Spinal cord (tissue), 10 donors: ENCODE measurements around the gene NUTM2E. TPM values are rescaled to one million over a fixed set of nuclear protein-coding genes. Genes with fewer than 3 reads are reported as not detected.
"Not testable (repeated sequence)": the region's sequence is repeated elsewhere in the genome, so short reads cannot be mapped to it uniquely, and the experiment has no call there.

Experiments used
- DNase-seq, 6 donors: peaks; one replicate each; pipeline versions ENCODE4 v3.0.0 to v3.0.0-alpha.2; 2013 to 2015; ENCODE audit warnings: low spot score in 6 of 6, low read depth in 4 of 6
- H3K27ac ChIP-seq: one replicate; pipeline ENCODE4 v1.5.1; 2013; ENCODE audit warnings: low read depth, low read length, control low read depth
- H3K27me3 ChIP-seq: one replicate; pipeline ENCODE4 v1.6.1; 2013; ENCODE audit warnings: low read length; ENCODE audit not compliant: control insufficient read depth, insufficient read depth
- H3K36me3 ChIP-seq: one replicate; pipeline ENCODE4 v1.6.1; 2013; ENCODE audit warnings: low read length; ENCODE audit not compliant: control insufficient read depth, insufficient read depth
- H3K4me1 ChIP-seq: one replicate; pipeline ENCODE4 v1.6.1; 2013; ENCODE audit warnings: low read length; ENCODE audit not compliant: control insufficient read depth, insufficient read depth
- H3K4me3 ChIP-seq: one replicate; pipeline ENCODE4 v1.5.1; 2013; ENCODE audit warnings: low read depth, low read length, control low read depth
- H3K9me3 ChIP-seq: one replicate; pipeline ENCODE4 v1.6.1; 2013; ENCODE audit warnings: low read length; ENCODE audit not compliant: control insufficient read depth, insufficient read depth
- WGBS: methylation state at CpG from one replicate; pipeline ENCODE4 v1.1.5; 2013; ENCODE audit warnings: missing lambda C conversion rate; ENCODE audit not compliant: insufficient coverage; 5-methylcytosine and 5-hydroxymethylcytosine counted together
- polyA plus RNA-seq, 2 donors: library from polyadenylated mRNA; unstranded; fragments of 120-200 nt; gene quantifications; one replicate each; pipeline ENCODE4 v1.2.1, GENCODE V29; 2013; ENCODE audit not compliant: insufficient read length in 2 of 2
- total RNA-seq, 2 donors: library from RNA; depleted of rRNA in 1 of 2; stranded (reverse); fragments of 120-200 nt in 1 of 2; fragments of >200 nt in 1 of 2; gene quantifications; one replicate each; pipeline versions ENCODE4 v1.2.3 to v1.2.4, GENCODE V29; 2013 to 2014
- donor health status: healthy.

Gene NUTM2E
- total and polyA plus RNA-seq, 4 donors, result 0.35 to 0.88 (median 0.79) TPM; not detected in 1

DNA sequence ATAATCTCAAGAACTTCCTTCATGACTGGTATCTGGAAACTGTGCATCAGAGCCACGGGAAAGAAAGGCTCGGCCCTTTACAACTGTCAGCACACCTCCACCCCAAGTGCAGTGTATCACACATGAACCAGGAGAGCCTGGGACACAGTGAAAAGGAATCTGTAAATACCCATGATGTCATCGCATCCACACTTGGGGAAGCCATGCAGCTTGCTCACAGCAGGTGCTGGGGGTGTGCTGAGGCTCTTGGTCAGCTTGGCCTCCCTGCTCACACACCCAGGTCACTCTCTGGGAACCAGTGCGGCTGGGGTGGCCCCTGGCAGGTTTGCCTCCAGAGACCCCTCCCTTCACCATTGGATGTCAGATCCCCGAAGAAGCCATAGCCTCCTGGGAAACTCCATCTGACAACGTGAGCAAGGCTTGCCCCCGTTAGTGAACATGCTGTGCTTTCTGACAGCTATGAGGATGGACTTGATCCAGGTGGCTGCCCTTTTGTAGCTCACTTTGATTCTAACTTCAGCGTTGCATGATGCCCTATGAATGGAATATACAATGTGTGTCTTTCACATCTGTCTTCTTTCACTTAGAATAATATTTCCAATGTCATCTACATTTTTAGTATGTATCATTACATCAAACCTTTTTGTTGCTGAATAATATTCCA lies 26.8 kb downstream of the NUTM2E start:
- H3K27ac ChIP-seq, H3K36me3 ChIP-seq, DNase-seq, H3K4me1 ChIP-seq, H3K9me3 ChIP-seq, H3K27me3 ChIP-seq, H3K4me3 ChIP-seq: not testable (repeated sequence)
- WGBS, result no CpG with 5 or more reads among the region's 8 CpGs

DNA sequence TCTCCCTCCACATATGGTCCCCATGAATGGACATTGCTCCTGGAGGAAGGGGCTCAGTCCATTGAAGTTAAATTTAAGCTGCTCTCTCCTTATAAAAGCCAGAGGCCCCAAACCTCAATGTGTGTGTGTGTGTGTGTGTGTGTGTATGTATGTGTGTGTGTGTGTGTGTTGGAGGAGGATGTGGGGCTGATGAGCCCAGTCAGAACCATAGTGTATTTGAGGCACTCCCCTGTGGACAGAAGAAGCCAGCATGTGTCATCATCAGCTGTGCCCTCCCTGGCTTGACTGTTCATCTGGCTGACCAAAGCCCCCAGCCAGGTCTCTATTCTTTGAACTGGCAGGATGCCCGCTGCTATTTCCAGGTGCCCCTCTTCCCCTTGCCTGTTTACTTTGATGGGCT lies 35.7 kb downstream of the NUTM2E start:
- not testable (repeated sequence) for H3K27me3 ChIP-seq, H3K27ac ChIP-seq, H3K36me3 ChIP-seq, H3K4me1 ChIP-seq, DNase-seq, H3K9me3 ChIP-seq, H3K4me3 ChIP-seq
- WGBS, result no CpG with 5 or more reads among the region's 1 CpG

DNA sequence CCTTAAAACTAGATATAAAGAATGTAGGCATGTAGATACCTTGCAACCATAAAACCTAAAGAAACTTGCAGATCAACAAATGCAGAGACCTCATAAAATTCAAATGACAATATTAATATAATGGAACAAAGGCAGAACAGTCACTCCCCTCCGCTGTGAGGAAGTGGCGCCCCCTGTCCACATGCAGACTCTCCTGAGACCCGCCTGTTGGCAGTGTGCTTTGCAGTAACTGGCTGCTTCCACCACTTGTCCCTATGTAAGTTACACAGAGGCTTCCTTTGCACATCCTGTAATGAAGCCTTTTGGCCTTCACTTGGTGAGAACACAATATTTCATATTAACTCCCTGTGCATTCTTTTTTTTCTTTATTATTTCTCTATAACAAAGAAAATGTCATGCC lies 36.3 kb downstream of the NUTM2E start:
- not testable (repeated sequence) for H3K9me3 ChIP-seq, H3K36me3 ChIP-seq, H3K27me3 ChIP-seq, H3K27ac ChIP-seq, H3K4me1 ChIP-seq, H3K4me3 ChIP-seq, DNase-seq
- no CpG with 5 or more reads among the region's 3 CpGs for WGBS

DNA sequence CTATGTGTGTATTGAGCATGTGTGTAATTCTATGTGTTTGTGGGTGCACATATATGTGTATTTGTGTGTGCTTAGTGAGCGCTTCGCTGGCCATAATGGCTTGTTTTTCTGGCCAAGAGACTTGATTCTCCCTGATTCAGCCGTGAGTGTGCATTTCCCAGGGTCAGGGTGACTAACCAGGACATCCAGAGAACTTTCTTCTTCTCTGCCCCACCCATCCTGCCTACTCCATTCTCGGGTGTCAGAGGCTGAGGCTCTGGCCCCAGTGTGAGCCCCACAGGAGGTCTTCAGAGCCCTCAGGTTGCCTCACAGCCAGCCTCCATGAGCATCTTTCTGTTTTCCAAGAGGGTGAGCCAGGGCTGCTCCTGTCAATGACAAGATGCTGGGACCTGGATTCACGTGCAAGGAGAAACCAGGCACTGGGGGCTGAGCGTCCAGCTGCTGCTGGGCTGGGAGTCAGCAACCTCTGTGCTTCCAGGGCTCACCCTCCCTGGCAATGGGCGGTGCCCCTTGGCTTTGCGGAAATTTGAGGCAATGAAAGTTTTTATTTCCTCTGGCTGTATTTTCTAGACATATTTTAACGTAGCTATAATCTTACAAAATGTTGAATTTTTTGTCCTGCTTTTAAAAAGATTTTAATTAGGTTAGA lies 40.5 kb downstream of the NUTM2E start:
- not testable (repeated sequence) for H3K27me3 ChIP-seq, H3K27ac ChIP-seq, H3K4me1 ChIP-seq, H3K9me3 ChIP-seq, H3K4me3 ChIP-seq, DNase-seq, H3K36me3 ChIP-seq
- WGBS, result no CpG with 5 or more reads among the region's 9 CpGs

DNA sequence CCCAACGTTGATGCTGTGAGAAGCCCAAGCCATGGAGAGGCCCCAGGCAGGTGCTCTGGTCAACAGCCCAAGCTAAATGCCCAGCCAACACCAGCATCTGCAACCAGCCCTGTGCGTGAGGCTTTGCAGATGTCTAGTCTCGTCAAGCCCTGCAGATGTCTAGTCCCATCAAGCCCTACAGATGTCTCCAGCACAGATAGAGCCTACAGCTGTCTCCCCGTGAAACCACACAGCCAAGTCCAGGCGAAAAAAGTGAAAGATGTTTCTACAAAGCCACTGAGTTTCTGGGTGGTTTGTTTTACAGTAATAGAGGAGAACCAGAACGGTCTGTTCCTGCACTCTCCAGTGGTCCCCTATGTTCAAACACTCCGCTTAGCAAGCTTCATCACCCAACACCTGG lies 41.5 kb downstream of the NUTM2E start:
- no CpG with 5 or more reads among the region's 7 CpGs for WGBS
- H3K27me3 ChIP-seq, DNase-seq, H3K9me3 ChIP-seq, H3K36me3 ChIP-seq, H3K4me3 ChIP-seq, H3K4me1 ChIP-seq, H3K27ac ChIP-seq: not testable (repeated sequence)

DNA sequence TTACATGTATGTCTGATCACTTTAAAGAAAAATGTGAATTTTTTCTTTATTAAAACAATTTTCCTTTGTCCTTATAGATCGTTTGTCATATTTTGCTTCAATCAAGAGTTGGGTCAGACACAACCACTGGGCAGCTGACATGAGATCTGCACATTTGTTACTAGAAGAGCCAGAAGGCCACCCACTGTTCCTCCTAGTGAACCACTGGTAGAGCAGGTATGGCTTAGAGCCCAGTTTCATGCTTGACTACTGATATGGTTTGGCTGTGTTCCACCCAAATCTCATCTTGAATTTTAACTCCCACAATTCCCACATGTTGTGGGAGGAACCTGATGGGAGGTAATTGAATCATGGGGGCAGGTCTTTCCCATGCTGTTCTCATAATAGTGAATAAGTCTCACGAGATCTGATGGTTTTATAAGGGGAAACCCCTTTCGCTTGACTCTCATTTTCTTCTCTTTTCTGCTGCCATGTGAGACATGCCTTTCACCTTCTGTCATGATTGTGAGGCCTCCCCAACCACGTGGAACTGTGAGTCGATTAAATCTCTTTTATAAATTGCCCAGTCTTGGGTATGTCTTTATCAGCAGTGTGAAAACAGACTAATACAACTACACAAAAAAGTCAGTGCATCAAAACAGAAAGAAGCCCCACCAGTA lies 43.0 kb downstream of the NUTM2E start:
- H3K36me3 ChIP-seq, H3K27ac ChIP-seq, H3K4me3 ChIP-seq, H3K4me1 ChIP-seq, DNase-seq, H3K27me3 ChIP-seq, H3K9me3 ChIP-seq: not testable (repeated sequence)
- no CpG with 5 or more reads among the region's 5 CpGs for WGBS

DNA sequence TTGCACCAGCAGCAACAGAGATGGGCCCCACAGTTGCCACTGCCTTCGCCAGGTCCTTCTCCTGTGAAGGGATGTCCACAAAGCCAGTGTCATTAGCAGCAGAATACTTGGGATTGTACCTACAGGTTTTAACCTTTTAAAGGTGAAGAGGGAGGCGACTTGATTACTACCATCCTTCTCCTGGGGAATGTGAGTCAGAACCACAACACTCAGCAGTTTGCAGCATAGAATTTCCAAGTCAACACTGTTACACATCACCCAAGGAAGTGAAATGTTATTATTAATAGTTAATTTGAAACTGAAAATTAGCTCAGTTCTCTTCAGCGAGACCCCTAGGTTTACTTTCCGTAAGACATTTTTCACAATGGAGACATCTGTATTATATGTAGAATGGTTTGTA lies 45.2 kb downstream of the NUTM2E start:
- no CpG with 5 or more reads among the region's 4 CpGs for WGBS

More for the DNA sequence above, 45.2 kb downstream of the NUTM2E start:
- H3K4me1 ChIP-seq, DNase-seq, H3K36me3 ChIP-seq, H3K27ac ChIP-seq, H3K9me3 ChIP-seq, H3K27me3 ChIP-seq, H3K4me3 ChIP-seq: not testable (repeated sequence)

Other genes with a start within 250 kb of the NUTM2E start
- not detected for gene SFTPA1, start 215.8 kb upstream of the NUTM2E start, total RNA-seq
- not detected for gene SFTPA1, start 215.8 kb upstream of the NUTM2E start, polyA plus RNA-seq
- gene NUTM2B, start 123.5 kb upstream of the NUTM2E start, total RNA-seq, result 1 to 10 TPM in 1 of 2 donors, under 1 TPM in 1; 0.20 to 1.4 TPM
- 1 to 10 TPM; 5.0 to 7.5 TPM for gene NUTM2B, start 123.5 kb upstream of the NUTM2E start, polyA plus RNA-seq
- gene SFTPD, start 122.4 kb downstream of the NUTM2E start, total RNA-seq, result 1 to 10 TPM in 1 of 2 donors, under 1 TPM in 1; 0.59 to 1.1 TPM
- gene SFTPD, start 122.4 kb downstream of the NUTM2E start, polyA plus RNA-seq, result 1 to 10 TPM; 2.6 to 2.8 TPM